GM13976 (cell line): ENCODE data around the gene HMX1.

Experiments used
- DNase-seq: peaks from one replicate; pipeline ENCODE4 v3.0.0; 2012; ENCODE audit warnings: low spot score
- in situ Hi-C: fragments of 300-500 bp; cut with MboI; formaldehyde crosslinking; loops from one replicate; pipeline ENCODE4 v1.12.0; 2022; ENCODE audit warnings: low sequenced_read_pairs, mixed read lengths, inconsistent platforms; ENCODE audit not compliant: unreplicated experiment
- TF ChIP-seq, protein P1 (sequence below): IDR thresholded peaks from 2 replicates; pipeline ENCODE4 v1.5.1; 2012; ENCODE audit warnings: borderline replicate concordance, mild to moderate bottlenecking; ENCODE audit not compliant: insufficient read depth; ENCODE audit errors: extremely low read depth, missing control alignments, control extremely low read depth

HMX1 gene

GRCh38 chr4:8897251-8898167 is 25.9 kb upstream of the HMX1 start:
- in situ Hi-C loops, result no loop called here
- no peak for DNase-seq
- TF ChIP-seq, protein P1, sequence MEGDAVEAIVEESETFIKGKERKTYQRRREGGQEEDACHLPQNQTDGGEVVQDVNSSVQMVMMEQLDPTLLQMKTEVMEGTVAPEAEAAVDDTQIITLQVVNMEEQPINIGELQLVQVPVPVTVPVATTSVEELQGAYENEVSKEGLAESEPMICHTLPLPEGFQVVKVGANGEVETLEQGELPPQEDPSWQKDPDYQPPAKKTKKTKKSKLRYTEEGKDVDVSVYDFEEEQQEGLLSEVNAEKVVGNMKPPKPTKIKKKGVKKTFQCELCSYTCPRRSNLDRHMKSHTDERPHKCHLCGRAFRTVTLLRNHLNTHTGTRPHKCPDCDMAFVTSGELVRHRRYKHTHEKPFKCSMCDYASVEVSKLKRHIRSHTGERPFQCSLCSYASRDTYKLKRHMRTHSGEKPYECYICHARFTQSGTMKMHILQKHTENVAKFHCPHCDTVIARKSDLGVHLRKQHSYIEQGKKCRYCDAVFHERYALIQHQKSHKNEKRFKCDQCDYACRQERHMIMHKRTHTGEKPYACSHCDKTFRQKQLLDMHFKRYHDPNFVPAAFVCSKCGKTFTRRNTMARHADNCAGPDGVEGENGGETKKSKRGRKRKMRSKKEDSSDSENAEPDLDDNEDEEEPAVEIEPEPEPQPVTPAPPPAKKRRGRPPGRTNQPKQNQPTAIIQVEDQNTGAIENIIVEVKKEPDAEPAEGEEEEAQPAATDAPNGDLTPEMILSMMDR, result no peak

DNA sequence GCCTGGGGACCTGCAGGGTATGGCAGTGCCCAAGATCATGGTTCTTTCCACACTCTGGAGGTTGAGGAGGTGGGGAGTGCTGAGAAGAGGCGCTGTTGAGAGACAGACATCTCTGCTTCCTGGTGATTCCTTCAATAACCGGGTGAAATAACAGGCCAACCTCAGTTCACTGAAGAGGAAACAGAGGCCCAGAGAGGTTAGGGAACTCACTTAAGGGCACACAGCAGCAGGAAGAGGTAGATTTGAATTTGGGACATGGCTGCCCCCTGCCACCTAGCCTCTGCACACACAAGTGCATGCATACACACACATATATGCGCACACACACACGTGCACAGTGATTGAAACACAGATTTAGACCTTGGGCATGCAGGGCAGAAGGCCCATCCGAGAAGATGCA is 24.9 kb upstream of the HMX1 start:
- DNase-seq, result no peak
- in situ Hi-C loops, result no loop called here
- TF ChIP-seq, protein P1, result no peak

GRCh38 chr4:8896071-8896470 is 24.4 kb upstream of the HMX1 start:
- TF ChIP-seq, protein P1, result no peak
- no peak for DNase-seq
- in situ Hi-C loops, result no loop called here

DNA sequence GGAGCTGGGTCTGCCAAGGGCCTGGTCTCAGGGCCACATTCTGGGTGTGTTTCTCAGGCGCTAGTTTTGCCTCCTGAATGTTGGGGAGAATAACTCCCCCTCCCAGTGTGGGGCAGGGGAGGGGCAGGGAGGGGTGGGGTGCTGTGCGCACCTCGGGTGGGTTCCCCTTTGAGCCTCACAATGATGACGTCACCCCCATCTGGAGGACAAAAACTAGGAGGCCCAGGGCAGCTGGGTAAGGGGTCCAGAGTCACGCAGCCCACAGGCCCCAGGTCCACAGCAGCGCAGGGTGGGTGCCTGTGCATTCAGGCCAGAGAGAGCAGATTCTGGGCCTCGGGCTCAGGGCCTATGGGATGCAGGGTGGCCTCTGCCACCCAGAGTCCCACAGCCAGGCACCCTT is 23.7 kb upstream of the HMX1 start:
- TF ChIP-seq, protein P1, result no peak
- no peak for DNase-seq
- in situ Hi-C loops, result no loop called here

DNA sequence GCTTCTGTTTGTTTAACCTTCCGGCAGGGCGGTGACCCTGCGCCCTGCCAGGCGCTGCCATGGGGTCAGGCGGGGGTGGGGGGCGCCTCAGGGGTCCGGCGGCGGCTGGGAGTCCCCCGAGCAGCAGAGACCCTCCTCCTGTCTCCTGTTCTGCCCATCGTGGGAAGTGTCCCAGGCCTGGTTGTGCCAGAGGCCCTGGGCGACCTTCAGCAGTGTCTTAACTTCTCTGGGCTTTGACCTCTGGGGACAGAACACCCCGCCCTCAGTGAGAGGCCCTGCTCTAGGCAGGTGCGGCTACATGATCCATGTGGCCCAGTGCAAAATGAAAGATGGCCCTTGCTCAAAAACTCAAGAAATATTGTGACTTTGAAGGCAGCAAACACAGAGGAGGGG is 22.8 kb upstream of the HMX1 start:
- in situ Hi-C loops, result no loop called here
- TF ChIP-seq, protein P1, result no peak
- DNase-seq, result no peak

GRCh38 chr4:8893624-8894423 is 22.2 kb upstream of the HMX1 start:
- in situ Hi-C loops, result no loop called here
- TF ChIP-seq, protein P1, result no peak
- DNase-seq, result no peak
